ENCODE results near the gene HOXD3. TPM values are rescaled to one million over a fixed set of nuclear protein-coding genes. Genes with fewer than 3 reads are reported as not detected.

HOXD3 gene
- total RNA-seq, 1 experiment from 2014 or later, result not detected

DNA sequence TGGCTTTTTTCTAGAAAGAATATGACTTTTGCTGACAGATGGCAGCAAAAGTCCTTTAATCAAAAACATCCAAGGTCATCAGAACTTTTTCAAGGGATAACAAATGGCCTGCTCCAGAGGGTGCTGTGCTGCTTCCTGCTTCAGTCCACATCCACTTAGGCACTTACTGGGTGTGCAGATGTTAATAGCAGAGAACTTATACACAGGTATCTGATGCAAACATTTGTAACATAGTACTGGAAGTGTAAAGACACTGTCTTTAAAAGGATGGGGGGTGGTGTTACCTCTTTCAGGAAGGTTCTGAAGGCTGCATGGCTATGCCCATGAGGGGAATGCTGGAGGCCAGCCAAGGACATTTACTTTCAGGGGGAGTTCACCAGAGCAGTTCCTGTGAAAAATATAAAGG is 22.1 kb upstream of the HOXD3 start:
- no peak for DNase-seq (ENCODE audit: low spot score)
- H3K4me1 Mint-ChIP-seq, result peaks cover 23% of the 10 kb centered on the region
- peaks cover 99% of the 10 kb centered on the region for H3K27me3 Mint-ChIP-seq (ENCODE audit: low read depth)
- POLR2A ChIA-PET, result no interaction called here
- no peaks in the 10 kb centered on the region for H3K9me3 Mint-ChIP-seq
- H3K36me3 Mint-ChIP-seq, result 0 out of 2 replicates have a peak, but pooled peaks cover 2% of the 10 kb centered on the region
- peak overlapping the region; percentile 64 for H3K4me3 Mint-ChIP-seq
- no peak for TF ChIP-seq EMX1 (CRISPR knock-in tag; IDR thresholded peaks at IDR 0.05)
- no peak for TF ChIP-seq NR1H2 (CRISPR knock-in tag; IDR thresholded peaks at IDR 0.05)
- no peak for TF ChIP-seq MYBL2 (CRISPR knock-in tag; IDR thresholded peaks at IDR 0.05)
- TF ChIP-seq PREB (CRISPR knock-in tag; IDR thresholded peaks at IDR 0.05; ENCODE audit: borderline replicate concordance), result no peak
- no peak for TF ChIP-seq ETV6 (CRISPR knock-in tag; IDR thresholded peaks at IDR 0.05)
- TF ChIP-seq ZNF219 (CRISPR knock-in tag; IDR thresholded peaks at IDR 0.05; ENCODE audit: borderline replicate concordance), result no peak
- no peak for TF ChIP-seq ZNF138 (CRISPR knock-in tag; conservative IDR thresholded peaks at IDR 0.05)
- no peak for TF ChIP-seq TCF7 (CRISPR knock-in tag; IDR thresholded peaks at IDR 0.05; ENCODE audit: low read depth)
- TF ChIP-seq, protein P1, sequence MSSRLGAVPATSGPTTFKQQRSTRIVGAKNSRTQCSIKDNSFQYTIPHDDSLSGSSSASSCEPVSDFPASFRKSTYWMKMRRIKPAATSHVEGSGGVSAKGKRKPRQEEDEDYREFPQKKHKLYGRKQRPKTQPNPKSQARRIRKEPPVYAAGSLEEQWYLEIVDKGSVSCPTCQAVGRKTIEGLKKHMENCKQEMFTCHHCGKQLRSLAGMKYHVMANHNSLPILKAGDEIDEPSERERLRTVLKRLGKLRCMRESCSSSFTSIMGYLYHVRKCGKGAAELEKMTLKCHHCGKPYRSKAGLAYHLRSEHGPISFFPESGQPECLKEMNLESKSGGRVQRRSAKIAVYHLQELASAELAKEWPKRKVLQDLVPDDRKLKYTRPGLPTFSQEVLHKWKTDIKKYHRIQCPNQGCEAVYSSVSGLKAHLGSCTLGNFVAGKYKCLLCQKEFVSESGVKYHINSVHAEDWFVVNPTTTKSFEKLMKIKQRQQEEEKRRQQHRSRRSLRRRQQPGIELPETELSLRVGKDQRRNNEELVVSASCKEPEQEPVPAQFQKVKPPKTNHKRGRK (CRISPR knock-in tag; IDR thresholded peaks at IDR 0.05; ENCODE audit: borderline replicate concordance), result no peak
- TF ChIP-seq ZBTB21 (CRISPR knock-in tag; IDR thresholded peaks at IDR 0.05; ENCODE audit: borderline replicate concordance), result no peak
- TF ChIP-seq FOXJ3 (CRISPR knock-in tag; IDR thresholded peaks at IDR 0.05; ENCODE audit: borderline replicate concordance), result no peak
- TF ChIP-seq RELA (CRISPR knock-in tag; IDR thresholded peaks at IDR 0.05; ENCODE audit: borderline replicate concordance), result no peak
- no peak for TF ChIP-seq GRHL2 (CRISPR knock-in tag; IDR thresholded peaks at IDR 0.05; ENCODE audit: insufficient replicate concordance, severe bottlenecking)
- TF ChIP-seq NFYB (CRISPR knock-in tag; conservative IDR thresholded peaks at IDR 0.05; ENCODE audit: low read depth), result no peak
- TF ChIP-seq, protein P2, sequence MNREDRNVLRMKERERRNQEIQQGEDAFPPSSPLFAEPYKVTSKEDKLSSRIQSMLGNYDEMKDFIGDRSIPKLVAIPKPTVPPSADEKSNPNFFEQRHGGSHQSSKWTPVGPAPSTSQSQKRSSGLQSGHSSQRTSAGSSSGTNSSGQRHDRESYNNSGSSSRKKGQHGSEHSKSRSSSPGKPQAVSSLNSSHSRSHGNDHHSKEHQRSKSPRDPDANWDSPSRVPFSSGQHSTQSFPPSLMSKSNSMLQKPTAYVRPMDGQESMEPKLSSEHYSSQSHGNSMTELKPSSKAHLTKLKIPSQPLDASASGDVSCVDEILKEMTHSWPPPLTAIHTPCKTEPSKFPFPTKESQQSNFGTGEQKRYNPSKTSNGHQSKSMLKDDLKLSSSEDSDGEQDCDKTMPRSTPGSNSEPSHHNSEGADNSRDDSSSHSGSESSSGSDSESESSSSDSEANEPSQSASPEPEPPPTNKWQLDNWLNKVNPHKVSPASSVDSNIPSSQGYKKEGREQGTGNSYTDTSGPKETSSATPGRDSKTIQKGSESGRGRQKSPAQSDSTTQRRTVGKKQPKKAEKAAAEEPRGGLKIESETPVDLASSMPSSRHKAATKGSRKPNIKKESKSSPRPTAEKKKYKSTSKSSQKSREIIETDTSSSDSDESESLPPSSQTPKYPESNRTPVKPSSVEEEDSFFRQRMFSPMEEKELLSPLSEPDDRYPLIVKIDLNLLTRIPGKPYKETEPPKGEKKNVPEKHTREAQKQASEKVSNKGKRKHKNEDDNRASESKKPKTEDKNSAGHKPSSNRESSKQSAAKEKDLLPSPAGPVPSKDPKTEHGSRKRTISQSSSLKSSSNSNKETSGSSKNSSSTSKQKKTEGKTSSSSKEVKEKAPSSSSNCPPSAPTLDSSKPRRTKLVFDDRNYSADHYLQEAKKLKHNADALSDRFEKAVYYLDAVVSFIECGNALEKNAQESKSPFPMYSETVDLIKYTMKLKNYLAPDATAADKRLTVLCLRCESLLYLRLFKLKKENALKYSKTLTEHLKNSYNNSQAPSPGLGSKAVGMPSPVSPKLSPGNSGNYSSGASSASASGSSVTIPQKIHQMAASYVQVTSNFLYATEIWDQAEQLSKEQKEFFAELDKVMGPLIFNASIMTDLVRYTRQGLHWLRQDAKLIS (CRISPR knock-in tag; IDR thresholded peaks at IDR 0.05; ENCODE audit: borderline replicate concordance), result no peak
- TF ChIP-seq, protein P3, sequence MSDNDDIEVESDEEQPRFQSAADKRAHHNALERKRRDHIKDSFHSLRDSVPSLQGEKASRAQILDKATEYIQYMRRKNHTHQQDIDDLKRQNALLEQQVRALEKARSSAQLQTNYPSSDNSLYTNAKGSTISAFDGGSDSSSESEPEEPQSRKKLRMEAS (CRISPR knock-in tag; IDR thresholded peaks at IDR 0.05), result no peak
- no peak for TF ChIP-seq OVOL2 (CRISPR knock-in tag; IDR thresholded peaks at IDR 0.05; ENCODE audit: borderline replicate concordance)
- no peak overlapping the region for H3K27ac Mint-ChIP-seq
- ATAC-seq, result no peak
- CTCF ChIA-PET, result no interaction called here

DNA sequence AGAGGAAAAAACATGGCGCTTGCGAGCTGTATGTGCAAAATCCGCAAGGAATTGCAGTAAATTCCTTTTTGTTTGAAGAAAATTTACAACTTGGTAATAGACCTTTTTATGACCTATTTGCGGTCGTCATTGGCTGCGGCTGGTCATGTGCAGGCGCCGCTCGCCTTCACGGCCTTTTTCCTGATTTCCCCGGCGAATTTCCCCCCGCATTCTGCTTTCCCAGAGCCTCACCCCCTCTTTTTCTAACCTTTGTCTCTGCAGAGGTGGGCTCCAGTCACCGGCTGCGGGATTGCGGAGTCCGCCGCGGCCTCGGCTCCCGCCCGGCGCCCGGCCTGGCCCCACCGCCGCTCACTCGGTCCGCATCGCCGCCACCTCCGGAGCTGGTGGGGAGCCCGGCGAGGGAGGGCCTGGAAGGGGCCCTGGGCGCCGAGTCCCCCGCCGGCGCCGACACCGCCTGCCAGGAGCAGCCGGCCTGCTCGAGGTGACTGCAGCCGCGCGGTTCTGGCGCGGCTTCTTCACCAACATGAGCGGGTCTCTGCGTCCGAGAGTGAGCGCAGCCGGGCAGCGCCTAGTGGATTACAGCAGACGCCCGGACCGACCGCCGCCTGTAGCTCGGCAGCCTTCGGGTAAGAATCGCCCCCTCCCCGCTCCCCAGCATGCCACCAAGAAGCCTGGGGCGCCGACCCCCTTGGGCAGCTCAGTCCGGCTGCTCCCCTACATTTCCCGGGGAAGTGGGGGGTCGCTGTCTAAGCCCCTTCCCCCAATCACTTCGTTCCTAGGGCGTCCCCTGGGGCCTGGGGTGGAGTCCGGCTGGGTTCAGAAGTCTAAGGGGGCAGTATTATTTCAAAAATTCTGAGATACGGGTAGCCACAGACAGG is 20.5 kb upstream of the HOXD3 start:
- H3K36me3 Mint-ChIP-seq, result 0 out of 2 replicates have a peak, but pooled peaks cover 2% of the 10 kb centered on the region
- DNase-seq (ENCODE audit: low spot score), result peak; percentile 51
- ATAC-seq, result peak; percentile 11
- H3K4me3 Mint-ChIP-seq, result peak overlapping the region; percentile 64
- ChIA-PET CTCF (interaction anchor here (0.6 to 2.3 kb wide), 14 partner anchors 8 to 516 kb away, joined by 3 to 11 read pairs (median 4); no protein-coding TSS in a partner anchor), POLR2A (no interaction called here)
- TF ChIP-seq ZNF396 (CRISPR knock-in tag; IDR thresholded peaks at IDR 0.05; ENCODE audit: borderline replicate concordance), result no peak
- TF ChIP-seq, protein P4, sequence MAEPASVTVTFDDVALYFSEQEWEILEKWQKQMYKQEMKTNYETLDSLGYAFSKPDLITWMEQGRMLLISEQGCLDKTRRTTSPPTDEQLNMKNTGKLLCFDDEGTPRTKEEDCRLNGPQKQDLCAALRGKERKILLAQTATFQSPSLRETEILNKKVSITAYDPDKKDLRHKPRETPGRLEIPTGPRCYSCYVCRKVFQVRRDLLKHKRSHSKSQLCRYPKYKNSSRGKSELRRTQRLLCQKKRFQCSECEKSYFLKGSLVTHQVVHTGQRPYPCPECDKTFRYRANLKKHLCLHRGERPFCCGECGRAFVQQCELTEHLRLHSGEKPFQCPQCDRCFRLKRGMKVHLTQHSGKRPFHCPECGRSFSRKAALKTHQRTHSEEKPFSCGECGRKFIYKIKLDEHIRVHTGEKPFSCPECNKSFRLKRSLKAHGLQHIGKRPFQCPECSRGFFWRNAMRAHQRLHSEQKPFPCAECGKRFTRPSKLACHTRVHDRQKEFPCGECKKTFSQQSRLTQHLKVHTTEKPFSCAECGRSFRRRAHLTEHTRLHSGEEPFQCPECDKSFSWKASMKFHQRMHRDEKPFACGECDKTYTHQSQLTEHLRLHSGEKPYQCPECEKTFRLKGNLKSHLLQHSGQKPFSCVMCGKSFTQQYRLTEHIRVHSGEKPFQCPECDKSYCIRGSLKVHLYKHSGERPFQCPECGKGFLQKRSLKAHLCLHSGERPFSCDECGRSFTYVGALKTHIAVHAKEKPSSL (CRISPR knock-in tag; conservative IDR thresholded peaks at IDR 0.05), result no peak
- TF ChIP-seq USF2 (CRISPR knock-in tag; IDR thresholded peaks at IDR 0.05), result peak; percentile 50
- no peaks in the 10 kb centered on the region for H3K9me3 Mint-ChIP-seq
- H3K4me1 Mint-ChIP-seq, result peaks cover 20% of the 10 kb centered on the region
- H3K27ac Mint-ChIP-seq, result no peak overlapping the region
- H3K27me3 Mint-ChIP-seq (ENCODE audit: low read depth), result peaks cover 98% of the 10 kb centered on the region

All from WTC11 (cell line).